ENCODE results near the gene SLC35F2.
"Not testable (repeated sequence)": the region's sequence is repeated elsewhere in the genome, so short reads cannot be mapped to it uniquely, and the experiment has no call there.

Gene SLC35F2, protein sequence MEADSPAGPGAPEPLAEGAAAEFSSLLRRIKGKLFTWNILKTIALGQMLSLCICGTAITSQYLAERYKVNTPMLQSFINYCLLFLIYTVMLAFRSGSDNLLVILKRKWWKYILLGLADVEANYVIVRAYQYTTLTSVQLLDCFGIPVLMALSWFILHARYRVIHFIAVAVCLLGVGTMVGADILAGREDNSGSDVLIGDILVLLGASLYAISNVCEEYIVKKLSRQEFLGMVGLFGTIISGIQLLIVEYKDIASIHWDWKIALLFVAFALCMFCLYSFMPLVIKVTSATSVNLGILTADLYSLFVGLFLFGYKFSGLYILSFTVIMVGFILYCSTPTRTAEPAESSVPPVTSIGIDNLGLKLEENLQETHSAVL

DNA sequence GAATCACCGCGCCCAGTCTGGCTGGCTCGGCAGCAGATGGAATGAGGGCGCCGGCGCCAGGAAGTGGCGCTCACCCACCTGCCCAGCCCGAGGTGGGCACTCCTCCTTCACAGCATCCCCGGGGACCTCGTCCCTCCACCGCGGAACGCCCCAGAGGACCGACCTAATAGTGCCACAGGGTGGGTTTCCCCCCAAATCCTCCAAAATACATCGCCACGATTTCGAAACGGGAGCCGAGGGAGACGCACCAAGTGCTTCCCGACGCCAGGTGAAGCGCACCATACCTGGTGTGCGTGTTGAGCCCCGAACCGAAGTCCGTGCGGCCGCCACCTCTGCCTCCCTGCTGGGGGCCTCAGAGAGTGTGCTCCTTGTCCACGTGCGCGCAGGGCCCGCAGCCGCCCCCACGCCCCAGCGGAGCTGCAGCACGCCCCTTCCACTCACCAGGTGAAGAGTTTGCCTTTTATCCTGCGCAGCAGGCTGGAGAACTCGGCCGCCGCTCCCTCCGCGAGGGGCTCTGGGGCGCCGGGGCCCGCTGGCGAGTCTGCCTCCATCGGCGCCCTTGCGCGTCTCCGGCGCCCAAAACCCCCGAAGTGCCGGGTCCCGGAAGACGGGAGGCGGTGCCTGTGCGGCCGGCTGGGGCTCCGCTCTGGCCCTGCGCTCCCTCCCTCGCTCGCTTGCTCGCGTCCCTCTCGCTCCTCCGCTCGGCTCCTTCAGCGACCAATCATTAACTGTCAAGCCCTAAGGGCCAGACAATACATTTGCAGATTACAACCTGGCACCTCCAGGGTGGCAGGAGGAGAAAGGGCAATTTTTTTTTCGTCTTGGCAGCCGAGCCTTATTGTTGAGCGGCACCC lies at the start of gene SLC35F2:
Gene SLC35F2 (minus strand): TSS at position 571 of the 854 bp plus-strand sequence. CDS start 20 bp downstream, at position 551.
- H3K4me1 Mint-ChIP-seq: peaks cover 23% of the 10 kb centered on the region
- no peaks in the 10 kb centered on the region for H3K9me3 Mint-ChIP-seq
- DNase-seq: peak; percentile 79
- H3K27ac Mint-ChIP-seq: peak within 1 kb of the TSS; percentile 39
- no peaks in the 10 kb centered on the region for H3K36me3 Mint-ChIP-seq (ENCODE audit: low read depth)
- TF ChIP-seq, protein P1, sequence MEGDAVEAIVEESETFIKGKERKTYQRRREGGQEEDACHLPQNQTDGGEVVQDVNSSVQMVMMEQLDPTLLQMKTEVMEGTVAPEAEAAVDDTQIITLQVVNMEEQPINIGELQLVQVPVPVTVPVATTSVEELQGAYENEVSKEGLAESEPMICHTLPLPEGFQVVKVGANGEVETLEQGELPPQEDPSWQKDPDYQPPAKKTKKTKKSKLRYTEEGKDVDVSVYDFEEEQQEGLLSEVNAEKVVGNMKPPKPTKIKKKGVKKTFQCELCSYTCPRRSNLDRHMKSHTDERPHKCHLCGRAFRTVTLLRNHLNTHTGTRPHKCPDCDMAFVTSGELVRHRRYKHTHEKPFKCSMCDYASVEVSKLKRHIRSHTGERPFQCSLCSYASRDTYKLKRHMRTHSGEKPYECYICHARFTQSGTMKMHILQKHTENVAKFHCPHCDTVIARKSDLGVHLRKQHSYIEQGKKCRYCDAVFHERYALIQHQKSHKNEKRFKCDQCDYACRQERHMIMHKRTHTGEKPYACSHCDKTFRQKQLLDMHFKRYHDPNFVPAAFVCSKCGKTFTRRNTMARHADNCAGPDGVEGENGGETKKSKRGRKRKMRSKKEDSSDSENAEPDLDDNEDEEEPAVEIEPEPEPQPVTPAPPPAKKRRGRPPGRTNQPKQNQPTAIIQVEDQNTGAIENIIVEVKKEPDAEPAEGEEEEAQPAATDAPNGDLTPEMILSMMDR (IDR thresholded peaks at IDR 0.05): no peak
- peak within 1 kb of the TSS; percentile 94 for H3K4me3 Mint-ChIP-seq
- H3K27me3 Mint-ChIP-seq (ENCODE audit: low read depth, poor library complexity): peaks cover 58% of the 10 kb centered on the region

DNA sequence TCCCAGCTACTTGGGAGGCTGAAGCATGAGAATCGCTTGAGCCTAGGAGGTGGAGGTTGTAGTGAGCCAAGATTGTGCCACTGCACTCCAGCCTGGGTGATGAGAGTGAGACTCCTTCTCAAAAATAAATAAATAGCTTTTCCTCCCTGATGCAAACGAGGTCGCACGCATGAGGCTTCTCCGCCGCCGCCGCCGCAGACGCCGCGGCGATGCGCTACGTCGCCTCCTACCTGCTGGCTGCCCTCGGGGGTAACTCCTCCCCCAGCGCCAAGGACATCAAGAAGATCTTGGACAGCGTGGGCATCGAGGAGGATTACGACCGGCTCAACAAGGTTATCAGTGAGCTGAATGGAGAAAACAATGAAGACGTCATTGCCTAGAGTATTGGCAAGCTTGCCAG lies 49.6 kb upstream of the SLC35F2 start:
- H3K4me3 Mint-ChIP-seq: no peak overlapping the region
- TF ChIP-seq, protein P1 (IDR thresholded peaks at IDR 0.05): no peak
- peaks cover 3% of the 10 kb centered on the region for H3K36me3 Mint-ChIP-seq (ENCODE audit: low read depth)
- peaks cover 10% of the 10 kb centered on the region for H3K9me3 Mint-ChIP-seq
- H3K27me3 Mint-ChIP-seq (ENCODE audit: low read depth, poor library complexity): peaks cover 2% of the 10 kb centered on the region
- DNase-seq: no peak
- no peak overlapping the region for H3K27ac Mint-ChIP-seq
- H3K4me1 Mint-ChIP-seq: no peaks in the 10 kb centered on the region

DNA sequence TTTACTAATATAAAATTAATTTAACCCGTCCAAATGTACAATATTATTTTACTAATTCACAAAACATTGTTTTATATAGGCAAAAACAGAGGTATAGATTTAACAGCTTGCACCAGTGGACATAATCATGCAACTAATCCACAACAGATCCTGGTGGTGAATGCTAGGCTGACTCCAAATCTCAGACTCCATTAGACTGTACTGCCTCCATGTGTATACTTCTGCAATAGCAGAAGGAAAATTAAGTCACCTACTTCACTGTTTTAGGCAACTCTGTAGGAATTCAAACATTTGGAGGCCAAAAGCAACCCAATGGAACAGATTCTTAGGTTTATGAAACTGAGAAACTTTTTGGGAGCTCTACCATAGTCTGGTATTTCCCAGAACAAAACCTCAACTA lies 39.7 kb upstream of the SLC35F2 start:
- no peaks in the 10 kb centered on the region for H3K27me3 Mint-ChIP-seq (ENCODE audit: low read depth, poor library complexity)
- no peaks in the 10 kb centered on the region for H3K9me3 Mint-ChIP-seq
- DNase-seq: no peak
- TF ChIP-seq, protein P1 (IDR thresholded peaks at IDR 0.05): peak; percentile 17
- H3K27ac Mint-ChIP-seq: no peak overlapping the region
- no peak overlapping the region for H3K4me3 Mint-ChIP-seq
- no peaks in the 10 kb centered on the region for H3K36me3 Mint-ChIP-seq (ENCODE audit: low read depth)
- H3K4me1 Mint-ChIP-seq: no peaks in the 10 kb centered on the region

DNA sequence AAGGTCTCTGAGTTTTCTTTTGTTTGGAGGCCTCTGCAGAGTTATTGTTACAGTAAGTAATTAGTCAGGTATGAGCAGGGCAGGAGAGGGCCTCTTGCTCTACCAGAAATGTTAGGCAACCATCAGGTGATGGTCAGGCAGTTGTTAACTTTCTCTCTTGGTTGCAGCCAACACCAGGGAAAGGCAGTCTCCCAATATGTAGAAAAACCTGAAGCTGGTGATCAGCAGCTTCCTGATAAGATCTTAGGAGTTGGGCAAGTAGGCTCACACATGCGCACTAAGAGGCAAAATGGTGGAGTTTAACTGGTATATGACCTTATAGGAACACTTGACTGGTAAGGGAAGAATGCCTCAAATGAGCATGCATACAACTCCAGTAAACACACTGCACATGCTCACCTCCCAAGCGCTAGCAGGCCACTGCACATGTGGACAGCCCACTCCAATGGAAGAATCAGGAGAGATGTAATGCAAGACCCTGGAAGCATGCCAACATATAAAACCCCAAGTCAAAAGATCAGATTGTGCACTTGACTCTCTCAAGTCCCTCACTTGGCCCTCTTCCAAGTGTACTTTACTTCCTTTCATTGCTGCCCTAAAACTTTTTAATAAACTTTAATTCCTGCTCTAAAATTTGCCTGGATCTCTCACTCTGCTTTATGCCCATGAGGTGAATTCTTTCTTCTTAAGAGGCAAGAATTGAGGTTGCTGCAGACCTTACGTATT lies 23.7 kb upstream of the SLC35F2 start:
- Mint-ChIP-seq H3K27me3 (ENCODE audit: low read depth, poor library complexity) (peaks cover 3% of the 10 kb centered on the region), H3K4me1 (peaks cover 5% of the 10 kb centered on the region), H3K36me3 (ENCODE audit: low read depth) (peaks cover 5% of the 10 kb centered on the region), H3K27ac (no peak overlapping the region), H3K4me3 (no peak overlapping the region), H3K9me3 (peaks cover 10% of the 10 kb centered on the region)
- TF ChIP-seq, protein P1 (IDR thresholded peaks at IDR 0.05): no peak
- DNase-seq: no peak

DNA sequence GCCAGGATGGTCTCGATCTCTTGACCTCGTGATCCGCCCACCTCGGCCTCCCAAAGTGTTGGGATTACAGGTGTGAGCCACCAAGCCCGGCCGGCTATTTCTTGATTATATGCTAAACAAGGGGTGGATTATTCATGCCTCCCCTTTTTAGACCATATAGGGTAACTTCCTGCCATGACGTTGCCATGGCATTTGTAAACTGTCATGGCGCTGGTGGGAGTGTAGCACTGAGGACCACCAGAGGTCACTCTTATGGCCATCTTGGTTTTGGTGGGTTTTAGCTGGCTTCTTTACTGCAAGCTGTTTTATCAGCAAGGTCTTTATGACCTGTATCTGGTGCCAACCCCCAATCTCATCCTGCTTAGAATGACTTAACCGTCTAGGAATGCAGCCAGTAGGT lies 22.9 kb upstream of the SLC35F2 start:
- not testable (repeated sequence) for H3K36me3 Mint-ChIP-seq (ENCODE audit: low read depth); DNase-seq; H3K27ac Mint-ChIP-seq; H3K4me1 Mint-ChIP-seq; H3K9me3 Mint-ChIP-seq; H3K27me3 Mint-ChIP-seq (ENCODE audit: low read depth, poor library complexity); H3K4me3 Mint-ChIP-seq

DNA sequence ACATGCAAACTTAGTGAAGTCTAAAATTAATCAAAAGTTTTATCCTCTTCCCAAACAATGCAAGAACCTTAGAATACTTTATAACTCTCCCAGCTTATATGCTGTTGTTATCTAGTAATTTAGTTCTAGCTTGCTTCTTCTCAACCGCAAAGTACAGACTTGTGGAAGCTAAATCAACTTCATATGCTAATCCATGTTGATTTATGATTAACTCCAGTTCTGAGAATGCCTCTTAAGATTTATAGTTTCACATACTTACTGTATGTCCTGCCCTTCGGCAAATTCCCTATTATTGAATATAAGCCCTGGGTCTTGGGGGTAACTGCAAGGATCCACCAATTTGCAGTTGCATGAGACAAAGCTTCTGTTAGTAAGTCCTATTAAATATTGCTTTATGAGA lies 17.6 kb upstream of the SLC35F2 start:
- peaks cover 5% of the 10 kb centered on the region for H3K36me3 Mint-ChIP-seq (ENCODE audit: low read depth)
- TF ChIP-seq, protein P1 (IDR thresholded peaks at IDR 0.05): no peak
- no peak for DNase-seq
- H3K4me1 Mint-ChIP-seq: peaks cover 5% of the 10 kb centered on the region
- peaks cover 10% of the 10 kb centered on the region for H3K9me3 Mint-ChIP-seq
- H3K27ac Mint-ChIP-seq: no peak overlapping the region
- H3K4me3 Mint-ChIP-seq: no peak overlapping the region
- no peaks in the 10 kb centered on the region for H3K27me3 Mint-ChIP-seq (ENCODE audit: low read depth, poor library complexity)
